ENCODE measurements around the gene RAB11A. TPM values are rescaled to one million over a fixed set of nuclear protein-coding genes. Genes with fewer than 3 reads are reported as not detected.

Gene RAB11A
- total RNA-seq, 1 donor from 2014 or later: 350 TPM

DNA sequence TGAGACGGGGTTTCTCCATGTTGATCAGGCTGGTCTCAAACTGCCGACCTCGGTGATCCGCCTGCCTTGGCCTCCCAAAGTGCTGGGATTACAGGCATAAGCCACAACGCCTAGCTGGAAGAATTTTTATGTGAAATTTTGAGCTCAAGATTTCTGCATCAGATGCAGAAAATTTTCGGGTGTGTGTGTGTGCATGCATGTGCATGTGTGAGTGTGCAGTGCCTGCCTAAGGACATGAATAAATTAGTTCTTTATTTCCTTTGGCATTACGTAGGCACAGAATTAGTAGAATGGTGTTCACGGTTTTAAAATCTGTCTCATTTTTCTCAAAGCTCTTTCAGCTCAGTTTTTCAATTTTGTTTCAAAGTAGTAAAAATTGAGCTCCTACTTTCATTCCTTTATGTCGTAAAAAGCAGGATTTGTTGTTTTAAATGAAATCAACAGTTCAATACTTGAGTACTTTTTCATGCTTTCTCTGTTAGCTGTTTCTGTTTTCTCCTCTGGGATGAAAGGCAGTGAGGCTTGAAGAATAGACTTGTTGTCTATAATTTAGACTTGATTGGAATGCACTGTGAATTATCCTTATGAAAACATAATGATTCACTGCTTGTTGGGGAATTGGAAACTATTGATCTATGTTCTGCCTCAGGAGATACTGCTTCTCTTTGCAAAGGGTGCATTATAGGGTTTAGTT is 23.3 kb upstream of the RAB11A start:
- TF ChIP-seq, protein P1, sequence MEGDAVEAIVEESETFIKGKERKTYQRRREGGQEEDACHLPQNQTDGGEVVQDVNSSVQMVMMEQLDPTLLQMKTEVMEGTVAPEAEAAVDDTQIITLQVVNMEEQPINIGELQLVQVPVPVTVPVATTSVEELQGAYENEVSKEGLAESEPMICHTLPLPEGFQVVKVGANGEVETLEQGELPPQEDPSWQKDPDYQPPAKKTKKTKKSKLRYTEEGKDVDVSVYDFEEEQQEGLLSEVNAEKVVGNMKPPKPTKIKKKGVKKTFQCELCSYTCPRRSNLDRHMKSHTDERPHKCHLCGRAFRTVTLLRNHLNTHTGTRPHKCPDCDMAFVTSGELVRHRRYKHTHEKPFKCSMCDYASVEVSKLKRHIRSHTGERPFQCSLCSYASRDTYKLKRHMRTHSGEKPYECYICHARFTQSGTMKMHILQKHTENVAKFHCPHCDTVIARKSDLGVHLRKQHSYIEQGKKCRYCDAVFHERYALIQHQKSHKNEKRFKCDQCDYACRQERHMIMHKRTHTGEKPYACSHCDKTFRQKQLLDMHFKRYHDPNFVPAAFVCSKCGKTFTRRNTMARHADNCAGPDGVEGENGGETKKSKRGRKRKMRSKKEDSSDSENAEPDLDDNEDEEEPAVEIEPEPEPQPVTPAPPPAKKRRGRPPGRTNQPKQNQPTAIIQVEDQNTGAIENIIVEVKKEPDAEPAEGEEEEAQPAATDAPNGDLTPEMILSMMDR (conservative IDR thresholded peaks at IDR 0.05; ENCODE audit: low read depth, low read length): no peak
- no peak for DNase-seq (ENCODE audit: low read depth)
- no peak overlapping the region for H3K4me3 ChIP-seq (ENCODE audit: low read depth, low read length)

DNA sequence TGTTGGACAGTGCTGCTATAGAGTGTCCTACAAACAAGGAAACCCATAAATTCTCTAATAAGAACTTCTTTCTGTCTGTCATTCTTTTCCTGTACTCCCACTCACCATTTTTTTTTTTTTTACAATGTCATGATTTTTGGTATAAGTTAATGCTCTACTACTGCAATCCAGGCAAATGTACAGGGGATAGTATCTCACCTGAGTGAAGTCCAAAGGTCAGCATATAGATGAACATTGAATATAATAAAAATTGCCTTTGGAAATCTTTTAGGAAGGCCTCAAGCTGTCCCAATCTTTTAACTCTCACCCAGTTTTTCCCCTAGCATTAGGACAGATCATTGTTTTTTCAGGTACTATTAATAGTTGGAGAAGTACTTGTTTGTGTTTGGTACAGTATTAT is 21.3 kb upstream of the RAB11A start:
- H3K4me3 ChIP-seq (ENCODE audit: low read depth, low read length): no peak overlapping the region
- no peak for DNase-seq (ENCODE audit: low read depth)
- TF ChIP-seq, protein P1 (conservative IDR thresholded peaks at IDR 0.05; ENCODE audit: low read depth, low read length): no peak

GRCh38 chr15:65851981-65852380 is 17.3 kb upstream of the RAB11A start:
- H3K4me3 ChIP-seq (ENCODE audit: low read depth, low read length): no peak overlapping the region
- no peak for DNase-seq (ENCODE audit: low read depth)
- TF ChIP-seq, protein P1 (conservative IDR thresholded peaks at IDR 0.05; ENCODE audit: low read depth, low read length): no peak

GRCh38 chr15:65856821-65857455 is 12.4 kb upstream of the RAB11A start:
- TF ChIP-seq, protein P1 (conservative IDR thresholded peaks at IDR 0.05; ENCODE audit: low read depth, low read length): peak; percentile 87
- DNase-seq (ENCODE audit: low read depth): no peak
- H3K4me3 ChIP-seq (ENCODE audit: low read depth, low read length): no peak overlapping the region

DNA sequence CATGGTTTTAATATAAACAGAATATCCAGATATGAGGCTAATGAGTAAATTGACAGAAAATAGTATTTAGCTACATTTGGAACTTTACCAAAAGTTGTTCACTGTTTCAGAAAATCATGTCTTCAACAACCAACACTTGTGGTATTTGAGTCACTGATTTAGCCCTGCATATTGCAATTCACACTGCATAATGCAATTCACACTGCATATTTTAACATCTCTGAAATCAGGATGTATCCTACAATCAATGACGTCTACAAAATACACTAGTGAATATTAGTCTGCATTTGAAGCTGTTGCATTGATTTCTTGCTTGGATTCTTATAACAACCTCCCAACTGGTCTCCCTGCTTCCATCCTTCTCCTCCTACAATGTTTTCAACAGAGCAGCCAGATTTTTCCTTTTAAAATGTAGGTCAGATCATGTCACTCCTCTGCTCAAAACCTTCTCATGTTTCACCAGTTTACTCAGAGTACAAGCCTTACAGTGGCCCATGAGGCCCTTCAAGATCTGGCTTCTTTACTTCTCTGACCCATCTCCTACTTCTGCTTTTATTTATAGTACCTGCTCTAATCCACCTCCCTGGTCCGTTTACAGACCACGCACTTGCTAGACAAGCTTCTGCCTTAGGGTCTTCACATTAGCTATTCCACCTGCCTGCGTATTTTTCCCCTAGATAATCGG is 11.4 kb upstream of the RAB11A start:
- no peak overlapping the region for H3K4me3 ChIP-seq (ENCODE audit: low read depth, low read length)
- DNase-seq (ENCODE audit: low read depth): no peak
- TF ChIP-seq, protein P1 (conservative IDR thresholded peaks at IDR 0.05; ENCODE audit: low read depth, low read length): no peak

DNA sequence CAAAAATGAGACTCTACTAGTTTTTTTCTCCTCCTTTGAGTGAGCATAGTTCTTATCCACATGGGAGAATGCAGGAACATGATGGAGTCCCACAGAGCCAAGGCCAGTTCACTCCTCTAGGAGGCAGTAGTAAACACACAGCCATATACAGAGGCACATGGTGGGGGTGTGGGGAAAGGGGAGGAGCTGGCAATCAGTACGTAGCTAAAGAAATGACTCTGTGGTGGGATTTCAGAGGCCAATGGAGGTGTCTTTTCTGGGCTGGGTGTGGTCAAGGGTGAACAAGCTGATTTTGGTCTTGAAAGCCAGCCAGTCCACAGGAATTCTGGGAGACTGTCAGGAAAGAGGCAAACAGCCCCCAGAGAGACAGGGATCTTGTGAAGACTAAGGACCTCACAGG is 6.6 kb upstream of the RAB11A start:
- no peak overlapping the region for H3K4me3 ChIP-seq (ENCODE audit: low read depth, low read length)
- TF ChIP-seq, protein P1 (conservative IDR thresholded peaks at IDR 0.05; ENCODE audit: low read depth, low read length): peak; percentile 69
- DNase-seq (ENCODE audit: low read depth): no peak

All from epithelial cell of proximal tubule (primary cell).